Activated B cell treated with CpG ODN at 0.5 μM for 24 hours (primary cell): ENCODE measurements around the gene HEMK1. TPM values are rescaled to one million over a fixed set of nuclear protein-coding genes. Genes with fewer than 3 reads are reported as not detected.
A peak's percentile ranks its signal among the peaks of the same experiment; 100 is the strongest.

Experiments
- ATAC-seq: fragments of 200-7000 bp; cut with Tn5 transposase; one replicate; pipeline ENCODE4 v1.10.0; 2021; ENCODE audit warnings: low read depth, mild to moderate bottlenecking, moderate library complexity
- CTCF ChIA-PET: fragments of 350-600 bp; sonication (Branson Sonifier 250); formaldehyde crosslinking; loops from one replicate; lab custom pipeline; 2021; ENCODE audit warnings: antibody characterized with exemption; lab: Charles Lee
- POLR2A ChIA-PET: fragments of 350-600 bp; sonication (Branson Sonifier 250); formaldehyde crosslinking; loops from one replicate; lab custom pipeline; 2021; ENCODE audit warnings: antibody characterized with exemption; lab: Charles Lee
- DNase-seq: peaks from one replicate; pipeline ENCODE4 v3.0.0; 2022
- H3K27ac Mint-ChIP-seq: one replicate; pipeline ENCODE4 v1.8.0; 2020; ENCODE audit warnings: mixed read lengths
- H3K27me3 Mint-ChIP-seq: one replicate; pipeline ENCODE4 v1.8.0; 2021; ENCODE audit warnings: mixed read lengths
- H3K36me3 Mint-ChIP-seq: one replicate; pipeline ENCODE4 v1.8.0; 2021; ENCODE audit warnings: low read depth, mixed read lengths
- H3K4me1 Mint-ChIP-seq: one replicate; pipeline ENCODE4 v1.8.0; 2021; ENCODE audit warnings: mixed read lengths
- H3K4me3 Mint-ChIP-seq: one replicate; pipeline ENCODE4 v1.8.0; 2020; ENCODE audit warnings: mild to moderate bottlenecking, mixed read lengths
- H3K9me3 Mint-ChIP-seq: one replicate; pipeline ENCODE4 v1.8.0; 2020; ENCODE audit warnings: mixed read lengths
- intact Hi-C: fragments of 100-400 bp; cut with micrococcal nuclease; formaldehyde crosslinking; loops from one replicate; pipeline ENCODE4 v1.15.1; 2024
- total RNA-seq: library from RNA; stranded (reverse); gene quantifications from 2 replicates; pipeline ENCODE4 v1.2.3, GENCODE V29; 2022
- TF ChIP-seq, protein P1 (sequence below): fragments of 200-600 bp; IDR thresholded peaks from one replicate; pipeline ENCODE4 v1.8.0; 2022; ENCODE audit warnings: antibody characterized with exemption, mild to moderate bottlenecking

The HEMK1 gene
- total RNA-seq, 1 donor from 2014 or later: 26.9 TPM

DNA sequence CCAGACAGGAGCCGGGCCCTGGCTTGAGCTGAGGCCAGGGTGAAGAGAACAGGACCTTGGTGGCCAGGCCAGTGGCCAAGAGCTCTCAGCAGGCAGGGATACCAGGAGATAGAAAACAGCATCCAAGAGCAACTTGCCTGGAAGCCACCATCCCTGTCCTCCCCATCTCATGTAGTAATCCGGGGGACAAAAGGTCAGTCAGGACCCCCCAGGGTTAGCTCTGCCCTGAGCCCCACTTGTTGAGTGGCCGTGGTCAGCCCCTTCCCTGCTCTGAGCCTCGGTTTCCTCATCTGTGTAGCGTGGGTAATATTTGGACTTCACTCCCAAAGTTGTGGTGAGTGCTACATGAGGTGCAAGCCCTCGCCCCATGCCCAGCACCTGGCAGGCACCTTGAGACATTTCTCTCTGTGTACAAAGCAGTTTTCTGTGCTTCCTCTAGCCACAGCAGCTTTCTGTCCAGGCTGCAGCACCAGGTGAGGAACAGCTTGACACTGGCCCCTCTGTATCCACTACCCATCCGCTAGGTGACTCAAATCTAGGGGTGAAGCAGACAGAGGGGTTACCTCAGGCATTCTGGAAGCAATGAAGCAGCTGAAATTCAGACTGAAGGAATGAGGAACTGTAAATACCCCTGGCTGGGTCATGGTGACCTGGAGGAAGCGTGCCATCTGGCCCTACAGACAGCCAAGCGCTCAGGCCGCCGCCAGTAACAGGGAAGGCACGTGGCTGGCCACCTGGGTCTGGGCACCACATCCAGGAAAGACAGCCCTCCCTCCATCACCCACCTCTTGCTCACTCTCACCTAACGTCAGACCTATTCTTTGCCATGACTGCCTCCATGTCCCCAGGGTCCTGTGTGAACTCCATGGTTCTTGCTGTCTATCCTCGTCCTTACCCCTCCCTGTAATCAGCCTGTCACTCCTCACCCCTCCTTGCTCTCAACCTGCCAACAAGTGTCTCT lies 35.6 kb downstream of the HEMK1 start:
- no peaks in the 10 kb centered on the region for H3K36me3 Mint-ChIP-seq
- peak overlapping the region; percentile 38 for H3K27ac Mint-ChIP-seq
- intact Hi-C loops: no loop called here
- ChIA-PET CTCF (interaction anchor here (1.2 kb wide), 1 partner anchor 14 kb away, joined by 6 read pairs; no protein-coding TSS in a partner anchor), POLR2A (interaction anchor here (0.8 to 1.8 kb wide), 3 partner anchors 13 to 33 kb away, joined by 3 to 12 read pairs (median 3); partner anchors contain the start of gene MAPKAPK3)
- H3K4me3 Mint-ChIP-seq: peak overlapping the region; percentile 30
- peaks cover 43% of the 10 kb centered on the region for H3K4me1 Mint-ChIP-seq
- H3K9me3 Mint-ChIP-seq: no peaks in the 10 kb centered on the region
- H3K27me3 Mint-ChIP-seq: no peaks in the 10 kb centered on the region
- DNase-seq (no peak), ATAC-seq (peak; percentile 68)
- TF ChIP-seq, protein P1, sequence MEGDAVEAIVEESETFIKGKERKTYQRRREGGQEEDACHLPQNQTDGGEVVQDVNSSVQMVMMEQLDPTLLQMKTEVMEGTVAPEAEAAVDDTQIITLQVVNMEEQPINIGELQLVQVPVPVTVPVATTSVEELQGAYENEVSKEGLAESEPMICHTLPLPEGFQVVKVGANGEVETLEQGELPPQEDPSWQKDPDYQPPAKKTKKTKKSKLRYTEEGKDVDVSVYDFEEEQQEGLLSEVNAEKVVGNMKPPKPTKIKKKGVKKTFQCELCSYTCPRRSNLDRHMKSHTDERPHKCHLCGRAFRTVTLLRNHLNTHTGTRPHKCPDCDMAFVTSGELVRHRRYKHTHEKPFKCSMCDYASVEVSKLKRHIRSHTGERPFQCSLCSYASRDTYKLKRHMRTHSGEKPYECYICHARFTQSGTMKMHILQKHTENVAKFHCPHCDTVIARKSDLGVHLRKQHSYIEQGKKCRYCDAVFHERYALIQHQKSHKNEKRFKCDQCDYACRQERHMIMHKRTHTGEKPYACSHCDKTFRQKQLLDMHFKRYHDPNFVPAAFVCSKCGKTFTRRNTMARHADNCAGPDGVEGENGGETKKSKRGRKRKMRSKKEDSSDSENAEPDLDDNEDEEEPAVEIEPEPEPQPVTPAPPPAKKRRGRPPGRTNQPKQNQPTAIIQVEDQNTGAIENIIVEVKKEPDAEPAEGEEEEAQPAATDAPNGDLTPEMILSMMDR: no peak

DNA sequence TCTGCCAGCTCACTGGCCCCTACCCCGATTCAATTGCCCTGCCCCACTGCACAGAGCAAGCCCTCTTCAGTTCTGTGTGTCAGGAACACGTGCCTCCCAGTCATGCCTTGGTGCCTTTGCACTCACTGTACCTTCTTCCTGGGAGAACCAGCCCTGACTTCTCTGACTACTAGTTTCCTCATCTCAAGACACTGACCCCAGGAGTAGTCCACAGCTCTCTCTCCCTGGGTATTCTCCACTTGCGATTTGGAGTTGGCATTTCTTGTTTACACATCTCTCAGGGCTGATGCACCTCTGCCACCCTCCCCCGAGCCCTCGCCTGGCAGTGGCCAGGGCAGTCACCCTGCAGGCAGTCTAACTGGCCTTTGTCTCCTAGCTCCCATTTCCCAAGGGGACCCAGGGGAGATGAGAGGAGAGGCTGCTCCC lies 36.6 kb downstream of the HEMK1 start:
- Mint-ChIP-seq H3K27ac (peak overlapping the region; percentile 38), H3K36me3 (no peaks in the 10 kb centered on the region), H3K4me3 (no peak overlapping the region), H3K9me3 (no peaks in the 10 kb centered on the region), H3K4me1 (peaks cover 44% of the 10 kb centered on the region), H3K27me3 (no peaks in the 10 kb centered on the region)
- ChIA-PET CTCF (no interaction called here), POLR2A (interaction anchor here (1.8 kb wide), 1 partner anchor 15 kb away, joined by 12 read pairs; no protein-coding TSS in a partner anchor)
- ATAC-seq (no peak), DNase-seq (no peak)
- intact Hi-C loops: no loop called here
- TF ChIP-seq, protein P1: no peak

DNA sequence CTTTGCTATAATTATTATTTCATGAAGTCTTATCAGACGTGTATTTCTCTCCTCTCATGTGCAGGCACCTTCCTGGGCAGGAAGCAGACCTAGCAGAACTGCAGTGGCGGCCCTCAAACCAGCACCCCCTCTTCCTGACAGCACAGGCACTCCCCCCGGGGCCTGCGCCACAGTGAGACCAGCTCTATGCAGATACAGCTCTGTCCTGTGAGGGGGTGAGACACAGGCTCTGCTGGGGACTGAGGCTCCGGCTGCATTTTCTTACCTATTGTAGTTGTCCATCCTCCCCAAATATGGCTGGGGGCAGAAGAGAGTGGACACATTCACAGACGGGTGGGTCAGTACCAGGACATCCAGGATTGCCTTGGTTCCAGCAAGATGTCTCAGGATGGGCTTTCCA lies 37.3 kb downstream of the HEMK1 start:
- Mint-ChIP-seq H3K4me3 (no peak overlapping the region), H3K9me3 (no peaks in the 10 kb centered on the region), H3K27me3 (no peaks in the 10 kb centered on the region), H3K36me3 (no peaks in the 10 kb centered on the region), H3K27ac (no peak overlapping the region), H3K4me1 (peaks cover 44% of the 10 kb centered on the region)
- DNase-seq (no peak), ATAC-seq (no peak)
- ChIA-PET CTCF (no interaction called here), POLR2A (no interaction called here)
- intact Hi-C loops: no loop called here
- TF ChIP-seq, protein P1: no peak

DNA sequence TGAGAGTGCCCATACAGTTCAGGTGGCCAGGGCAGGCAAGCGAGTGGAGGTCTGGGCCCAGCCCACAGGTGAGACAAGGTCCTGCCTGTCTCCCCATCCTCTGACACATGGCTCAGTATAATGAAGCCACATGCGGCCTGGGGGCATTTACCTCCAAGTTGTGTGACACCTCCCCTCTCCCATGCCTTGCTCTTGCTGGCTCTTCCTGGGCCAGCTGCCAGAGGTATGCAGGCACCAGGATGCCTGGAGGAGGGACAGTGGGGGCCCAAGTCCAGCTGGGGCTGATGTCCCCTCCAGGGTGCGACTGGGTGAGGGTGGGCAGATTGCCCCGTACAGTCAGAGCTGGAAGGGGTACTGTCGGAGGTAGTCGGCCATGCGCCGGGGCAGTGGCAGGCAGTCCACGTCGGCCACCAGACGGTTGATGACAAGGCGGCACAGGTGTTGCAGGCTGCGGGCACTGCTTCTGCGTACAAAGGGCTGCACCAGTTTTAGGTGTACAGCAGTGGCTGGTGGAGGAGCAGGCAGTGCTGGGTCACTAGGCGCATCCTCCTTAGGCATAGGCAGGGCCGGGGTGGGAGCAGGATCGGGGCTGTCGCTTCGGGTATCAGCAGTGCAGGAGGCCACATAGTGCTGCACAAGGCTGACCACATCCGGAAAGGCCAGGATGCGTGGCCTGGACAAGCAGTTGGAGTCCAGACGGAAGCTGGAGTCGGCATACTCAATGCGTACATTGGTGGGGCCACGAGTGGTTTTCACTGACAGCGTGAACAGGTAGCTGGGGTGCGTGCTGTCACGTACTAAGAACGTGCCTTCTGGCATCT lies 38.2 kb downstream of the HEMK1 start:
- peaks cover 47% of the 10 kb centered on the region for H3K4me1 Mint-ChIP-seq

More for the DNA sequence above, 38.2 kb downstream of the HEMK1 start:
- Mint-ChIP-seq H3K27ac (no peak overlapping the region), H3K4me3 (no peak overlapping the region), H3K36me3 (no peaks in the 10 kb centered on the region), H3K27me3 (no peaks in the 10 kb centered on the region), H3K9me3 (no peaks in the 10 kb centered on the region)
- intact Hi-C loops: no loop called here
- ChIA-PET POLR2A (no interaction called here), CTCF (interaction anchor here (0.9 to 4.8 kb wide), 2 partner anchors 16 to 35 kb away, joined by 3 to 60 read pairs; no protein-coding TSS in a partner anchor)
- TF ChIP-seq, protein P1: no peak
- no peak for ATAC-seq
- DNase-seq: no peak
